Loucy (cell line): ENCODE data around the gene MYMK.

Source experiments
- CTCF ChIP-seq: fragments of 200-600 bp; sonication (generic); conservative IDR thresholded peaks from 2 replicates; pipeline ENCODE4 v1.5.1; 2014; ENCODE audit warnings: mild to moderate bottlenecking, antibody characterized with exemption, low read length
- EZH2phosphoT487 ChIP-seq: fragments of 200-600 bp; IDR thresholded peaks from 2 replicates; pipeline ENCODE4 v1.6.1; 2018; ENCODE audit warnings: antibody characterized with exemption, mild to moderate bottlenecking, moderate library complexity, borderline replicate concordance

GRCh38 chr9:133508046-133508445, 16.7 kb downstream of the MYMK start:
- TF ChIP-seq CTCF: no peak
- no peak for TF ChIP-seq EZH2phosphoT487
